ENCODE data around the gene GIT1. TPM values are rescaled to one million over a fixed set of nuclear protein-coding genes. Genes with fewer than 3 reads are reported as not detected.

GIT1 gene
- total RNA-seq, 4 donors from 2014 or later = 35.7 to 71.7 (median 42.4) TPM

DNA sequence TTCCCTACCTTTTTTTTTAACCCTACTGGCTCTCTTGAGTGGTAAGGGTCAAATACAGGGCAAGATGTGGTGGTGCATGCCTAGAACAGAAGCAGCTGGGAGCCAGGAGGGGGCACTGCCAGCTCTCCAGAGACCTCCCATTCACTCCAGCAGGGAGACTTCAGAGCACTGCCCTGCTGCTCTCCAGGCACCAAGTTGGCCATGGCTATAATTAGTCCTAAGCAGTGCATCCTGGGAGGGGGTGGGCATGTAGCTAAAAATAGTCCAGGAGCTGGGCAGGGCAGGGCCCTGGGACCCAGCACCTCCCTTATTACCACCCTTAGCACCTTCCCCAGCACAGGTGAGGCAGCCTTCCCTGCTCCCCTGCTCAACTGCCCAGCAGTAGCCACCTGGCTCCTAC, 29.8 kb upstream of the GIT1 start:
- H3K36me3 ChIP-seq = no peaks in the 10 kb centered on the region
- DNase-seq = peak; percentile 59 to 61
- TF ChIP-seq CTCF (IDR thresholded peaks at IDR 0.05) = peak in 3 of 6 experiments; percentile 25 to 43 (median 32)
- TF ChIP-seq POLR2A (IDR thresholded peaks at IDR 0.05) = no peak
- no peak overlapping the region for H3K27ac ChIP-seq
- no peaks in the 10 kb centered on the region for H3K27me3 ChIP-seq
- no peaks in the 10 kb centered on the region for H3K9me3 ChIP-seq
- no peak overlapping the region for H3K4me3 ChIP-seq (replicated peaks in 1 of 3)
- intact Hi-C loops (cut with DNase I) = loop anchor here (5.0 kb wide), 1 partner anchor 37 kb away; no protein-coding TSS in a partner anchor
- peaks cover 38 to 69% of the 10 kb centered on the region in 2 donors for H3K4me1 ChIP-seq

DNA sequence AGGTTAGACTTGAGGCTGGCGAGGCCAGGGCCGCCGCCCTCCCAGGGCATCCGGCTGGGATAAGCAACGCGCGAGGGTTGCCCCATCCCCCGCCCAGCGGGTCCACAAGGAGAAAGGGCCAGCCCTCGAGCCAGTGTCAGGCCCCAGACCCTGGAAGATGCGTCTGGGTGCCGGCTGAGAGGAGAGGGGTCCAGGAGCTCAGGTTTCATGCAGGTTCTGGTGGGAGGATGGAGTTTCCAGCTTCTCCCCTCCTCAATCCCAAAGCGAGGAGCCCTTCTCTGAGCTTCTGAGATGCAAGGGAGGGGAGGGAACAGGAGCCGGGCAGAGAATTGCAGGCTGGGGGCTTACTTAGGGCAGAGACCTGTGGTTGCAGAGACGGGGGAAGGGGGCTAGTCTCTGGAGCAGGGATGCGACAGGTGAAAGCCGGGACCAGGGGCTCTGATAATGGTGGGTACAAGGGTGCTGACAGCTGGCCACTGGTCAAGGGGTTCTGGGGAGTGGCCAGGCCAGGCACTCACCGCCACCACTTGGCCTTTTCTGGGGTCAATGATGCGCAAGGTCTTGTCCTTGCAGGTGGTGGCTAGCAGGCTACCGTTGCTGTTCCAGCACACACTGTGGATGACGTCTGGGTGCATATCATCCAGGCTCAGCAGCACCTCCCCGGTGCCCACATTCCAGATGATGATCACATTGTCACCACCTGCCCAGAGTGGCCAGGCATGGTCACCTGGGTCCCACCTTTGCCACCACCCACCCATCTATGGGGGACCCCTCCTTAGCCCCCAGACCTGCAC, 29.0 kb upstream of the GIT1 start:
- DNase-seq = no peak
- WGBS, 2 donors = 61% methylated on average over 9 to 17 of the region's 22 CpGs
- Histone ChIP-seq H3K9me3 (no peaks in the 10 kb centered on the region), H3K4me3 (replicated peaks in 1 of 3) (no peak overlapping the region), H3K36me3 (no peaks in the 10 kb centered on the region), H3K27ac (no peak overlapping the region), H3K27me3 (no peaks in the 10 kb centered on the region), H3K4me1 (peaks cover 44 to 77% of the 10 kb centered on the region in 2 donors)
- TF ChIP-seq CTCF (IDR thresholded peaks at IDR 0.05) (peak in 1 of 6 experiments; percentile 1), POLR2A (IDR thresholded peaks at IDR 0.05) (no peak)
- intact Hi-C loops (cut with DNase I) = loop anchor here (5.0 kb wide), 1 partner anchor 36 kb away; no protein-coding TSS in a partner anchor

DNA sequence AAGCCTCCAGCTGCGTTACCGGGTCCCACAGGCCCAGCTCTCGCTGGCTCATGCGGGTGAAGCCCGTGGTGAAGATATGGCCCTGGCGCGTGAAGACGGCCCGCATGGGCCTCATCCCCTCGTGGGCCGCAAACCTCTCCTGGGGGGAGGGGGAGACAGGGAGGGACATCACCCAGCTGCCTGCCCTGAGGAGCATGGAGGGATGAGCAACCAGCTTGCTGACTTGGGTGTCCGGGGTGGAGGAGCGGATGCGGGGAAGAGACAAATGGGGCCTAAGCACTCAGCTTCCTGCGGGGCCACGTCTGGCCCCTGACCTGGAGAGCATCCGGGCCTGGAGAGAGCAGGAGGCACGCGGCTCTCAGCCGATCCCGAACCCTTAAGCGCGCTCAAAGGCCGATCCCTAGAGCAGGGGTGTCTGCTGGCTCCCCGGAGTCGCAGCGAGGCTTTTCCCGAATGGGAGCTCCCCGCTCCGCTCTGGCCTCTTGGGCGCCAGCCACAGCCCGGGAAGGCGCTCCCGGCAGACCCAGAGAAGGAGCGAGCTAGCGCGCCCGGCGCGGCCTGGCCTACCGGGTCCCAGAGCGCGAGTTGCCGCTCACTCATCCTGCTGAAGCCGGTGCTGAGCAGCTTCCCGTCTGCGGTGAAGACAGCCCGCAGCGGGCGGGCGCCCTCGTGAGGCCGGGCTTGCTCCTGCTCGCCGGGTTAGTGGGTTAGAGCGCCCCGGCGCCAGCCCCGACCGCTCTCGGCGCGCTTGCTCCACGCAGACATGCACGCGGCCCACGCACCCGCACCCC, 28.2 kb upstream of the GIT1 start:
- peak; percentile 57 to 65 for DNase-seq
- Histone ChIP-seq H3K9me3 (no peaks in the 10 kb centered on the region), H3K4me3 (replicated peaks in 1 of 3) (no peak overlapping the region), H3K36me3 (no peaks in the 10 kb centered on the region), H3K27ac (no peak overlapping the region), H3K4me1 (peaks cover 46 to 77% of the 10 kb centered on the region in 2 donors), H3K27me3 (no peaks in the 10 kb centered on the region)
- 19 to 20% methylated on average over 8 to 50 of the region's 68 CpGs for WGBS, 2 donors
- TF ChIP-seq POLR2A (IDR thresholded peaks at IDR 0.05) = no peak
- TF ChIP-seq CTCF (IDR thresholded peaks at IDR 0.05) = peak in 3 of 6 experiments; percentile 20 to 56 (median 51)
- intact Hi-C loops (cut with DNase I) = loop anchor here (5.0 kb wide), 1 partner anchor 35 kb away; no protein-coding TSS in a partner anchor

- no peaks in the 10 kb centered on the region for H3K9me3 ChIP-seq
- WGBS, 2 donors = 0 to 25% methylated on average over 8 to 12 of the region's 16 CpGs
- H3K27ac ChIP-seq = no peak overlapping the region
- H3K36me3 ChIP-seq = no peaks in the 10 kb centered on the region
- H3K27me3 ChIP-seq = no peaks in the 10 kb centered on the region
- H3K4me1 ChIP-seq = peaks cover 47 to 73% of the 10 kb centered on the region in 2 donors
- no peak overlapping the region for H3K4me3 ChIP-seq (replicated peaks in 1 of 3)
- intact Hi-C loops (cut with DNase I) = loop anchor here (5.0 kb wide), 1 partner anchor 35 kb away; no protein-coding TSS in a partner anchor
- peak; percentile 62 to 72 for DNase-seq
- TF ChIP-seq CTCF (IDR thresholded peaks at IDR 0.05) = peak in 5 of 6 experiments; percentile 12 to 60 (median 40)
- TF ChIP-seq POLR2A (IDR thresholded peaks at IDR 0.05) = peak in 1 of 2 donors; percentile 21
Measured at GRCh38 chr17:29617125-29617480, 27.7 kb upstream of the GIT1 start.

Data from thyroid gland (tissue), 4 donors.